Esophagus muscularis mucosa (tissue), 4 donors: ENCODE measurements around the gene SPDYA. TPM values are rescaled to one million over a fixed set of nuclear protein-coding genes. Genes with fewer than 3 reads are reported as not detected.

ENCODE experiments used
- DNase-seq: peaks from one replicate; pipeline ENCODE4 v3.0.0-alpha.2; 2017; ENCODE audit errors: extremely low spot score
- H3K27ac ChIP-seq, 4 donors: fragments of 200-600 bp; sonication (generic); replicated peaks in 1 of 4; 1 replicate in 3 of 4; 2 replicates in 1 of 4; pipeline ENCODE4 v1.5.1; 2016 to 2019; ENCODE audit warnings: mild to moderate bottlenecking in 1 of 4
- H3K27me3 ChIP-seq, 4 donors: fragments of 200-600 bp; sonication (generic); one replicate each; pipeline versions ENCODE4 v1.5.1 to v1.6.0; 2016 to 2019
- H3K36me3 ChIP-seq, 4 donors: fragments of 200-600 bp; sonication (generic); one replicate each; pipeline ENCODE4 v1.5.1; 2016 to 2019
- H3K4me1 ChIP-seq, 4 donors: fragments of 200-600 bp; sonication (generic); one replicate each; pipeline ENCODE4 v1.5.1; 2016 to 2019
- H3K4me3 ChIP-seq, 4 donors: fragments of 200-600 bp; sonication (generic); 1 replicate in 2 of 4; 2 replicates in 2 of 4; pipeline ENCODE4 v1.5.1; 2016 to 2019; ENCODE audit warnings: mild to moderate bottlenecking in 4 of 4, moderate library complexity in 1 of 4
- H3K9me3 ChIP-seq, 4 donors: fragments of 200-600 bp; sonication (generic); 1 replicate in 3 of 4; 2 replicates in 1 of 4; pipeline ENCODE4 v1.5.1; 2016 to 2019
- CTCF ChIP-seq, 3 experiments: fragments of 200-600 bp in 2 of 3; fragments of 450-650 bp in 1 of 3; sonication (generic) in 2 of 3; IDR thresholded peaks; one replicate each; pipeline ENCODE4 v1.5.1; 2017 to 2019; ENCODE audit warnings: antibody characterized with exemption in 3 of 3, mild to moderate bottlenecking in 2 of 3, moderate library complexity in 1 of 3
- EP300 ChIP-seq: sonication (generic); formaldehyde crosslinking; IDR thresholded peaks from one replicate; pipeline ENCODE4 v1.6.1; 2017; ENCODE audit warnings: antibody characterized with exemption
- POLR2A ChIP-seq: fragments of 450-650 bp; IDR thresholded peaks from one replicate; pipeline ENCODE4 v1.6.1; 2017; ENCODE audit warnings: antibody characterized with exemption, moderate library complexity, mild to moderate bottlenecking, low read depth
- POLR2AphosphoS5 ChIP-seq, 2 donors: sonication (generic); formaldehyde crosslinking; IDR thresholded peaks; one replicate each; pipeline ENCODE4 v1.6.1; 2017; ENCODE audit warnings: antibody characterized with exemption in 2 of 2
- WGBS: methylation state at CpG from one replicate; pipeline ENCODE4 v1.1.5; 2018; 5-methylcytosine and 5-hydroxymethylcytosine counted together
- intact Hi-C: fragments of 100-400 bp; cut with DNase I; formaldehyde crosslinking; loops from one replicate; pipeline ENCODE4 v1.15.1; 2023
- total RNA-seq, 4 donors: library from RNA; depleted of rRNA; stranded (reverse); fragments of >200 nt; gene quantifications; one replicate each; pipeline versions ENCODE4 v1.1.0 to v1.2.1, GENCODE V29; 2016

The SPDYA gene
- total RNA-seq, 4 donors from 2014 or later, result 0.33 to 3.0 (median 0.91) TPM

GRCh38 chr2:28822036-28822435, 11.4 kb downstream of the SPDYA start:
- Histone ChIP-seq H3K4me1 (peaks cover 0 to 6% (median 2%) of the 10 kb centered on the region in 4 donors), H3K27ac (no peak overlapping the region), H3K36me3 (no peaks in the 10 kb centered on the region), H3K27me3 (no peaks in the 10 kb centered on the region), H3K4me3 (no peak overlapping the region), H3K9me3 (no peaks in the 10 kb centered on the region)
- DNase-seq, result no peak
- intact Hi-C loops, result no loop called here
- TF ChIP-seq CTCF (IDR thresholded peaks at IDR 0.05) (no peak), POLR2AphosphoS5 (IDR thresholded peaks at IDR 0.05) (no peak)

DNA sequence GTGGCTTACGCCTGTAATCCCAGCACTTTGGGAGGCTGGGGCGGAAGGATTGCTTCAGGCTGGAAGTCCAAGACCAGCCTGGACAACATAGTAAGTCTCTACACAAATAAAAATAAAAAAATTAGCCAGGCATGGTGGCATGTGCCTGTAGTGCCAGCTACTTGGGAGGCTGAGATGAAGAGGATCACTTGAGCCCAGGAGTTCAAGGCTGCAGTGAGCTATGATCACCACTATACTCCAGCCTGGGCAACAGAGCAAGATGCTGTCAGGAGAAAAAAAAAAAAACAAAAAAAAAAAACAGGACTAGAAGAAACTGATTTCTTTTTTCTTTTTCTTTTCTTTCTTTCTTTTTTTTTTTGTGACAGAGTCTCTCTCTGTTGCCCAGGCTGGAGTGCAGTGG, 13.6 kb downstream of the SPDYA start:
- intact Hi-C loops, result no loop called here
- Histone ChIP-seq H3K36me3 (no peaks in the 10 kb centered on the region), H3K4me1 (peaks cover 0 to 6% (median 2%) of the 10 kb centered on the region in 4 donors), H3K4me3 (no peak overlapping the region), H3K27me3 (no peaks in the 10 kb centered on the region), H3K9me3 (no peaks in the 10 kb centered on the region), H3K27ac (no peak overlapping the region)
- TF ChIP-seq EP300 (no peak), POLR2A (no peak), CTCF (IDR thresholded peaks at IDR 0.05) (no peak), POLR2AphosphoS5 (IDR thresholded peaks at IDR 0.05) (no peak)
- no peak for DNase-seq
- 94% methylated on average over 2 of the region's 2 CpGs for WGBS

- Histone ChIP-seq H3K36me3 (no peaks in the 10 kb centered on the region), H3K4me1 (peaks cover 0 to 6% (median 2%) of the 10 kb centered on the region in 4 donors), H3K27me3 (no peaks in the 10 kb centered on the region), H3K27ac (no peak overlapping the region), H3K9me3 (no peaks in the 10 kb centered on the region), H3K4me3 (no peak overlapping the region)
- intact Hi-C loops, result no loop called here
- TF ChIP-seq POLR2A, result no peak
- TF ChIP-seq CTCF (IDR thresholded peaks at IDR 0.05), result no peak
- no peak for TF ChIP-seq EP300
- TF ChIP-seq POLR2AphosphoS5 (IDR thresholded peaks at IDR 0.05), result no peak
- DNase-seq, result no peak
These were observed 14.2 kb downstream of the SPDYA start for GRCh38 chr2:28824870-28825269.

- Histone ChIP-seq H3K27me3 (no peaks in the 10 kb centered on the region), H3K4me1 (no peaks in the 10 kb centered on the region), H3K27ac (no peak overlapping the region), H3K9me3 (no peaks in the 10 kb centered on the region), H3K36me3 (no peaks in the 10 kb centered on the region), H3K4me3 (no peak overlapping the region)
- TF ChIP-seq EP300, result no peak
- no peak for TF ChIP-seq CTCF (IDR thresholded peaks at IDR 0.05)
- TF ChIP-seq POLR2A, result no peak
- no peak for TF ChIP-seq POLR2AphosphoS5 (IDR thresholded peaks at IDR 0.05)
- intact Hi-C loops, result no loop called here
- 91% methylated on average over 2 of the region's 2 CpGs for WGBS
- DNase-seq, result no peak
These were observed 17.7 kb downstream of the SPDYA start for GRCh38 chr2:28828382-28828781.

- 92% methylated on average over 2 of the region's 2 CpGs for WGBS
- Histone ChIP-seq H3K4me1 (no peaks in the 10 kb centered on the region), H3K4me3 (no peak overlapping the region), H3K36me3 (no peaks in the 10 kb centered on the region), H3K9me3 (no peaks in the 10 kb centered on the region), H3K27me3 (no peaks in the 10 kb centered on the region), H3K27ac (no peak overlapping the region)
- DNase-seq, result no peak
- TF ChIP-seq CTCF (IDR thresholded peaks at IDR 0.05), result no peak
- TF ChIP-seq POLR2A, result no peak
- TF ChIP-seq EP300, result no peak
- no peak for TF ChIP-seq POLR2AphosphoS5 (IDR thresholded peaks at IDR 0.05)
- intact Hi-C loops, result no loop called here
These were observed 23.3 kb downstream of the SPDYA start for GRCh38 chr2:28833740-28834470.
